HG03378 (cell line): ENCODE data around the gene CAMSAP3.
"Not testable (repeated sequence)": the region's sequence is repeated elsewhere in the genome, so short reads cannot be mapped to it uniquely, and the experiment has no call there.

Experiments
- ATAC-seq: cut with Tn5 transposase; IDR thresholded peaks from one replicate; pipeline ENCODE4 v1.9.1; 2021; ENCODE audit warnings: mild to moderate bottlenecking, moderate library complexity; ENCODE audit not compliant: unreplicated experiment

Gene CAMSAP3

DNA sequence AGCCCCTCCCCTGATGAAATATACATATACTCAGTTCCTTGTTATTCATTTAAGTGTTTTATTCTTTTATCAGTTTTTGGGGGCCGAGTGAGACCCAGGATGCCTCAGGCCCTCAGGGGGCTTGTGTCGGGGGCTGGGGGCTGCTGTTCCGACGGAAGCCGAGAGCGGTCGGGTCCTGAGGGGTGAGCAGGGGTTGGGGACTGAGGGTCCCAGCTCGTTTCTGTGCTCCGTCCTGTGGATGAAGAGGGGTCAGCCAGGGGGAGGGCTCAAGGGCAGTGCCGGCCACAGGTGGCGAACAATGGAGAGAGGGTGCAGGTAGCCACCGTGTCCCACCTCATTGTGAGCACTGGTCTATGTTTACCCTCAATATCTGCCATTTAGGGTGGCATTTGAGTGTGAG is 35.9 kb downstream of the CAMSAP3 start:
- no peak for ATAC-seq

DNA sequence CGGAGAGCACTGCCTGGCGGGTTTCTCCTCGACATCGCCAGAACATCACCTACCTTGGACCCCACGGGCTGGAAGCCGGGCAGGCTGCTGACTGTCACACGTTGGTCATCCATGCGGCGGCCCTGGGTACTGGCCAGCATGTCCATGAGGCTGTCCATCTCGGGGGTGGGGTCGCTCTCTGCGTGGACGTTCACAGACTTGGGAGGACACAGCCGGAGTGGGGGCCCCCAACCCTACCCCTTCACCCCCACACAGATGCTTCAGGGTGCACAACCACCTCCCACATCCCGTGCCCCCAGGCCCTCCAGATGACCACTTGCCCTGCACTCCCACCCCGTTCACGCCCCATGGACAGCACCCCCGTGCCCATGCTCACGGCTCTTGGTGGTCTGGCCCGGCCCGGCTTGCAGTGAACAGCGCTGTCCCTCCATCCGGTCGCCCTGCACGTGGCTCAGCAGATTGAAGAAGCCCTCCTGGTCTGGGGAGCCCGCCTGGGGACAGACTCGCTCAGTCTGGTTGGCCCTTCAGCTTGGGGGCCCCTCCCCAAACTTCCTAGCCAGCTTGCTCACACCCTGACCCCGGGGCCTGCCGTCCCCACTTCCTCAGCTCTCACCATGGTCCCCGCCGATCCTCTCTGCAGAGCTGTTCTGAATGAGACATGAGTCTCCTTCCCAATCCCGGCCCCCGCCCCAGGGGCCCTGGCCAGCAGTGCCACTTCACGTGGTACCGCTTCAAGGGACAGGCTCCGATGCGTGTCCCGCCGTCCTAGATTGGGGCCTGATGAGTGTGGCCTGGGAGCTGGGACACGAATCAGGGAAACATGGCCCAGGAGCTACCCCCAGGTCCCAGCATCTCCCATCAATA is 36.9 kb downstream of the CAMSAP3 start:
- ATAC-seq = no peak

DNA sequence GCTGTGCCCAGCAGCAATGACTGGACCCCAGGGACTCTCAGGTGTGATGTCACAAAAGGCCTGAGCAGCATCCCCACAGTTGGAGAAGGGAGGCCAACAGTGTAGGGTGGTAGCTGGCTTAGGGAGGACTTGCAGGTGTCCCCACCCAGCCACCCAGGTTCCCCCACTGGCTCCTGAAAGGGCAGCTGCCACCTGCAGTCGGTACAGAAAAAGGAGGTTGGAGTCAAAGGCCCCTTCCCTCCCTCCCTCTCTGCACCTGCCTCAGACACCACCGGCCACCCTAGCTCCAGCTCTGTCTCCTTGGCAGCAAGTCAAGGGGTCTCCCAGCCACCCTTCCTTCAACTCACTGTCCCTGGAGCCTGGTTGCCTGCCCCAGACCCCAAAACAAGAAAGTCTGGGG is 38.0 kb downstream of the CAMSAP3 start, which contains the start of gene PCP2:
TSS of gene PCP2 (minus strand) at position 22 of the 400 bp plus-strand sequence. CDS start 262 bp downstream, outside the sequence.
- no peak for ATAC-seq

DNA sequence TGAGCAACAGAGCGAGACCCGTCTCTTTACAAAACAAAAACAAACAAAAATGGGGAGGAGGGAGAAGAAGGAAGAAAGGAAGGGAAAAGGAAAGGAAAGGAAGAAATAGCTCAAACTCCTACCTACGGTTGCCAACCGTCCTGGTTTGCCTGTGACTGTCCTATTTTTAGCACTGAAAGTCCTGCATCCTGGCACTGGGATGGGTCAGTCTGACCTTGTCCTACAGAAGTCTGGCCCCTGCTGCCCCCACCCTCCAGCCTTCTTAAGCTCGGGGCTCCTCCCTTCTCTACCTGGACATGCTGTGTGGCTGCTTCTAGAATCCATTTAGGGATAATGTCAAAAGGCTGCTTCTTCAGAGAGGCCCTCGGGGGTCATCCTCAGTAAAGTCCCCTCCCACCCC is 40.0 kb downstream of the CAMSAP3 start:
- ATAC-seq = no peak

DNA sequence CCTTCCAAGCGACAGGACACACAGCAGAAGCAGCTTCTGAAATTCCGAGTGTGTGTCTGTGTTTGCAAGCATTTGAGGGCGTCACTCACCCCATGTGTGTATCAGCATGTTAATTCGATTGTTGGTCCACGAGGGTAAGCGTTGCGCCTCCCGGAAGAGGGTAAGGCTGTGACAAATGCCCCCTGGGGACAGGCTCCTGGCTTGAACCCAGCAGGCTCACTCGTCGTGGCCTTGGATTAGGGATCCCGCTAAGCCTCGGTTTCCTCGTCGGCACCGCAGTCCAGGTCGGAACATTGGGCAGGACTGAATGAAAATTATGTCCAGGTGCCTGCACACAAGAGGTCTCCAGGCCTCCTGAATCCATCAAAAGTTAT is 40.6 kb downstream of the CAMSAP3 start:
- ATAC-seq = no peak

DNA sequence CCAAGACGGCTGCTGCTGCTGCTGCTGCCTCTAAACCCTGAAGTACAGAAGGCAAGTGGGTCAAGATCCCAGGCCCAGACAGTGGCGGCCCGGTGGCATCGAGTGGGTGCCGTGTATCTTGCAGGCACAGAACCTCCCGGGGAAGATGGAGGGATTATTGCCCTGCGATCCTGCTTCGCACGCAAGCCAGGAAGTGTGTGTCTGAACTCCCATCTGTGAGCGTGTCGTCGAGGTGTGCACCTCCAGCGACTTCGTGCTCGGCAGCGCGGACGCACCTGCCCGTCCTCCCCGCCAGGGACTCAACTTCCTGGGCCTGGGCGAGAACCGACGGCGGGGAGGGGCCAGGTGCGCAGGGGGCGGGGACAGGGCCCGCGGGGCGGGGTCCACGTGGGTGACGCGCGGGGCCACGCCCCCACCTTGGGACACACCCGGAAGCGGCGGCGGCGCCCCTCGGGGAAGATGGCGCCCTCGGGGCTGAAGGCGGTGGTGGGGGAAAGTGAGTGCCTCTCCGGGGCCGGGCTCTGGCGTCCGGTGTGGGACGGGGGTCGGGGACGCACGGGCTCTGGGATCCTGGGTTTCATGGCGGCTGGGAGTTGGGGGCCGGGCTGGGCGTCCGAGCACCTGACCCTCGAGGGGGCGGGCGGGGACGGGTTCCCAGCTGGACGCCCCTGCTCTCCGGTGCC is 41.2 kb downstream of the CAMSAP3 start, which contains the start of gene STXBP2:
TSS of gene STXBP2 (plus strand) at position 420 of the 683 bp plus-strand sequence. CDS start at position 460, 40 bp downstream.
- no peak for ATAC-seq

DNA sequence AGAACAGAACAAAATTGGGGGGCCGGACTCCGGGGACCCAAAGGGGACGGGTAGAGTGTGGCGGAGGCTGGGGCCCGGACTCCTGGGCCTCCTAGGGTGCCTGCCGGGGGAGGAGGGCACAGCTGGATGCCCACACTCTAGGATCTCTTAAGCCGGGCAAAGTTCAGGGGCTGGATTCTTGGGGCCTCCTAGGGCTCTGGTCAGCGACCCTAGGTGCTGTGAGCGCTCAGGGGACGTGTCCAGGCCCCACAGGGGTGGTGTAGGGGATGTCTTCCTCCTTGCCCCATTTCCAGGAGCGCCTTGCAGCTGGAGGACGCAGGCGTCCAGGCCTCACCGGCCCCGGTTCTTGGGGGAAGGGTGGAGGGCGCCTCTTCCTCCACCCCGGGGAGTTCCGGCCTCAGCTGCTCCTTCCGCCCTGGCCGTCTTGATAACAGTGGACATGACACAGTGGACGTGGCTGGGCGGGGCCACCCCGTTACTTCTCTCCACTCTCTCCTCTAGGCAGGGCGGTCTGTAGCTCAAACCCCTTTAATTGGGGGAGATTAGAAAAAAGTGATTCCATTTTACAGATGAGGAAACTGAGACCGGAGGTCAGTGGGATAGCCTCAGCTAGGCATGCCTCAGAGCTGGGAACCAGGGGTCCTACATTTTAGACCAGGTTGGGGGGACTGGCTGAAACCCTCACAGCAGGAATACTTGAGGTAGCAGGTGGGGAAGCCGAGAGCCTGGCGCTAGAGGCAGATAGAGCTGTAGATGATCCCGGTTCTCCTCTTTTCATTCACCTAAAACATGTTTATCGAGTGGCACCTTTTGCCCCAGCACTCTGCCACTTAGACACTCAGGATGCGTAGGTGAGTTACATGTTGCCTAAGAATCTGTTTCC is 42.0 kb downstream of the CAMSAP3 start:
- no peak for ATAC-seq

DNA sequence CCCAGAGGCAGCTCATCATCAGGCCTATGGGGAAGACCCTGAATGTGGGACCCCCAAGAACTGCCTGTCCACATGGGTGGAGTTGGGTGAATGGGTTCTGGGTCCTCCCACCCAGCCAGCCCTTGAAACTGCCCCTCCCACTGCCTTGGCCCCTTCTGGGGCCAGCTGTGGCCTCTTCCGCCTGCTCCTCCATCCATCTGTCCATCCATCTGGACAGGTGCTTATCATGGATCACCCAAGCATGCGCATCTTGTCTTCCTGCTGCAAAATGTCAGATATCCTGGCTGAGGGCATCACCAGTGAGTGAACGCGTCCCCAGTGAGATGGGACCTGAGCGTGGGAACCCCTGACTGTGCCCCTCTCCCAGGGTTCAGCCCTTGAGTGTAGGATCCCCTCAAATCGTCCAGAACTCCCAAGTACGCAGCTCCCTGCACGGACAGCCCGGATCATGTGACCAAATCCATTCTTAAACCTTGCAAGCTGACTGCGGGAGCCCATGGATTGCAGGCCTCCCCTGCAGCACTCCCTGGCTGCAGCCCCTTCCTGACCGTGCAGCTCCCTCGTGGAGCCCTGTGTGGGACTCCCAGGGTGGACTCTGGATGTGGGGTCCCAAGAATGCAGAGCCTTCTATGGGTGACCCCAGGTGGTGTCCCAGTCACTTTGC is 43.3 kb downstream of the CAMSAP3 start:
- ATAC-seq = no peak

DNA sequence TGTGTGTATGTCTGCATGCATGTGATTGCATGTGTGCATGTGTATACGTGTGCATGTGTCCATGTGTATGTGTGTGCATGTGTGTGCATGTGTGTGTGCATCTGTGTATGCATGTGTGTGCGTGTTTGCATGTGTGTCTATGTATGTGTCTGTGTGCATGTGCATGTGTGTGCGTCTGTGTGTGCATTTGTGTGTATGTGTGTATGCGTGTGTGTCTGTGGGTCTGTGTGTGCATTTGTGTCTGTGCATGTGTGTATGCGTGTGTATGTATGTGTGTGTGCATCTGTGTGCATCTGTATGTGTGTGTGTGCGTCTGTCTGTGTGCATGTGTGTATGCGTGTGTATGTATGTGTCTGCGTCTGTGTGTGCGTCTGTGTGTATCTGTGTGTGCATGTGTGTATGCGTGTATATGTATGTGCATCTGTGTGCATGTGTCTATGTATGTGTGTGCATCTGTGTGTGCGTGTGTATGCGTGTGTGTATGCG is 44.2 kb downstream of the CAMSAP3 start:
- no peak for ATAC-seq

DNA sequence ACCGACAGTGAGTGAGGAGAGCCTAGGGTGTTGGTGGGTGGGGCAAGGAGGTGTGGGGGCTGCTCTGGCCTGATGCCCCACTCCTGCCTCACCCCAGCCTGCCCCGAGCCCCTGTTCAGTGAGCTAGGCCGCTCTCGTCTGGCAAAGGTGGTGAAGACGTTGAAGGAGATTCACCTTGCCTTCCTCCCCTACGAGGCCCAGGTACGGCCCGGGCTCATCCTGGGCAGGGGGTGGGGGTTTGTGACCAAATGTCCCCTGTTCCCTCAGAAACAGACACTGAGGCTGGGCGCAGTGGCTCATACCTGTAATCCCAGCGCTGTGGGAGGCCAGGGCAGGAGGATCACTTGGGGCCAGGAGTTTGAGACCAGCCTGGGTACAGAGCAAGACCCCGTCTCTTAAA is 45.1 kb downstream of the CAMSAP3 start:
- ATAC-seq = no peak

DNA sequence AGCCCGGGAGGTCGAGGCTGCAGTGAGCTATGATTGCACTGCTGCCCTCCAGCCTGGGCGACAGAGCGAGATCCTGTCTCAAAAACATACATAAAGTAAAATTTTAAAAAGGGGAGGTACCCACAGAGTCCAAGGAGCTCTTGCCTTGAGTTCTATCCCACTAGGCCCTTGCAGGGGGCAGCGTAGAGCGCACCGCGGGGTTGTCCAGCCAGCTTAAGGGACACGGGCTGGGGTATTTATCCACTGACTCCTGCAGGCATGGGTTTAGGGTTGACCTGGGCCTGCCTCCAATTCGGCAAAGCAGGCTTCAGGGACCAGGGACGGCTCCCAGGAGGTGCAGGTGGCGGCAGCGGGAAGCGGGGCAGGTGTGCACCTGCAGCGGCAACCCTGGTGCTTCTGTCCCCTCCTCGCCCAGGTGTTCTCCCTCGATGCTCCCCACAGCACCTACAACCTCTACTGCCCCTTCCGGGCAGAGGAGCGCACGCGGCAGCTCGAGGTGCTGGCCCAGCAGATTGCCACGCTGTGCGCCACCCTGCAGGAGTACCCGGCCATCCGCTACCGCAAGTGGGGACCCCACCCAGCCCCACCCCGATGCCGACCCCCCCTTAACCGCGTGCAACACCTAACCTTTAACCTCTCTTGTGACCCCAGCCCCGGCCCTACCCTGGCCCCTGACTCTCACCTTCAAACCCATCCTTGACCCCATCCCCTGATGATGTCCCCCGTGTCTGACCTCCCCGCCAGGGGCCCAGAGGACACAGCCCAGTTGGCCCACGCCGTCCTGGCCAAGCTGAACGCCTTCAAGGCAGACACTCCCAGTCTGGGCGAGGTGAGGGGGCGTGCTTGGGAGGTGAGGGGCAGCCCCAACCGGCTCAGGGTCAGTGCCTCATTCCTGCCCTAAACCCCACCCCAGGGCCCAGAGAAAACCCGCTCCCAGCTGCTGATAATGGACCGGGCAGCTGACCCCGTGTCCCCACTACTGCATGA is 45.9 kb downstream of the CAMSAP3 start:
- ATAC-seq = no peak

DNA sequence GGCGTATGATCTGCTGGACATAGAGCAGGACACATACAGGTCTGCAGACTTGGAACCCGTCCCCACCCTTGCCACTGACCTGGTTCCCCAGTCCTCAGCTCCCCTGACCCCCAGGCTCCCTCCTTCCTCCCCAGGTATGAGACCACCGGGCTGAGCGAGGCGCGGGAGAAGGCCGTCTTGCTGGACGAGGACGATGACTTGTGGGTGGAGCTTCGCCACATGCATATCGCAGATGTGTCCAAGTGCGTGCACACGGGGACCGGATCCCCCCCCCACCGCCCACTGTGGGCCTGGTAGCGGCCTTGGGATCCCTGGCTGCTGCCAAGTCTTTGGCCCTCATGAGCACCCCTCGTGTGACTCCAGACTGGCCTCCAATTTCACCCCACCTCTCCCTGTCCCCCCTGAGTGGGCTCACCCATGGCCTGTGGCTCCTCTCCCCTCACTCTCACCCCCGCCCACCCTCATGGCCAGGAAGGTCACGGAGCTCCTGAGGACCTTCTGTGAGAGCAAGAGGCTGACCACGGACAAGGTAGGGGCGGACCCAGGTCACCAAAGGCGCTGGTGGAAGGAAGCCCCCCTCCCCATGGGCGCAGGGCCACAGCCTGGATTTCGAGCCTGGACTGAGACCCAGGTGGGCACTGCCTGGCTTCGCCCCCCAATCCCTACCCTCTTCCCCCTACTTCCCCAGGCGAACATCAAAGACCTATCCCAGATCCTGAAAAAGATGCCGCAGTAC is 46.8 kb downstream of the CAMSAP3 start:
- ATAC-seq = no peak

DNA sequence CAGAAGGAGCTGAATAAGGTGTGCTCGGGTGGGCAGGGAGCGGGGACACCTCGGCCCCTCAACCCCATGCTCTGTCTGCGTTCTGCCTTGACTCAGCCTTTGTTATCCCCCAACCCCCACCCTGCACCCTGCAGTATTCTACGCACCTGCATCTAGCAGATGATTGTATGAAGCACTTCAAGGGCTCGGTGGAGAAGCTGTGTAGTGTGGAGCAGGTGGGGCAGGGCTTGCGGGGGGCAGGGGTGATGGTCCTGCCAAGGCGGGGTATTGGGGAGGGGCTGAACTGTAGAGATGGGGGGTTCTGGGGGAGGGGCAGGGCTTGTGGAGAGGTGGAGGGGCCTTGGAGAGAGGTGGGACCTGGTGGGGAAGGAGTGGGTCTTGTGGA is 47.4 kb downstream of the CAMSAP3 start:
- ATAC-seq = no peak

DNA sequence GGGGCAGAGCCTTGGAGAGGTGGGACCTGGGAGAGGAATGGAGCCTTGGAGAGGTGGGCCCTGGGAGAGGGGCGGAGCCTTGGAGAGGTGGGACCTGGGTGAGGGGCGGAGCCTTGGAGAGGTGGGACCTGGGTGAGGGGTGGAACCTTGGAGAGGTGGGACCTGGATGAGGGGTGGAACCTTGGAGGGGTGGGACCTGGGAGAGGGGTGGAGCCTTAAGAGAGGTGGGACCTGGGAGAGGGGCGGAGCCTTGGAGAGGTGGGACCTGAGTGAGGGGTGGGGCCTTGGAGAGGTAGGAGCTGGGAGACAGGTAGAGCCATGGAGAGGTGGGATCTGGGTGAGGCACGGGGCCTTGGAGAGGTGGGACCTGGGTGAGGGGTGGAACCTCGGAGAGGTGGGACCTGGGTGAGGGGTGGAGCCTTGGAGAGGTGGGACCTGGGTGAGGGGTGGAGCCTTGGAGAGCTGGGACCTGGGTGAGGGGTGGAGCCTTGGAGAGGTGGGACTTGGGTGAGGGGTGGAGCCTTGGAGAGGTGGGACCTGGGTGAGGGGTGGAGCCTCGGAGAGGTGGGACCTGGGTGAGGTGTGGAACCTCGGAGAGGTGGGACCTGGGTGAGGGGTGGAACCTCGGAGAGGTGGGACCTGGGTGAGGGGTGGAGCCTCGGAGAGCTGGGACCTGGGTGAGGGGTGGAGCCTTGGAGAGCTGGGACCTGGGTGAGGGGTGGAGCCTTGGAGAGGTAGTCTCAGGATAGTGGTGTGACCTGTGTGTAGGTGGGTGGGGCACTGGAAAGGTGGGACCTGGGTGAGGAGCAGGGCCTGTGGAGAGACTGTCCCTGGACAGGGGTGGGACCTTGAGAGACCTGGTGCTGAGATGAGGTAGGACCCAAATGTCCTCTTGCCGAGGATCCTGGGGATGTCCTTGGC is 48.2 kb downstream of the CAMSAP3 start:
- ATAC-seq = not testable (repeated sequence)

DNA sequence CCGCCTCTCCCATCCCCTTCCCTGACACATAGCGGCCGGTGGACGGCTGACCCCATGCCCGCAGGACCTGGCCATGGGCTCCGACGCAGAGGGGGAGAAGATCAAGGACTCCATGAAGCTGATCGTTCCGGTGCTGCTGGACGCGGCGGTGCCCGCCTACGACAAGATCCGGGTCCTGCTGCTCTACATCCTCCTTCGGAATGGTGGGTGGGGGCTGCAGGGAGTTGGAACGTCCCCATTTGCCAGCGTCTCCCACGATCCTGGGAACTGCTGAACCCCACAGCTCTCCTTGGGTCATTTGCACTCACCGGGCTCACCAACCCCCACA is 48.9 kb downstream of the CAMSAP3 start:
- ATAC-seq = no peak

DNA sequence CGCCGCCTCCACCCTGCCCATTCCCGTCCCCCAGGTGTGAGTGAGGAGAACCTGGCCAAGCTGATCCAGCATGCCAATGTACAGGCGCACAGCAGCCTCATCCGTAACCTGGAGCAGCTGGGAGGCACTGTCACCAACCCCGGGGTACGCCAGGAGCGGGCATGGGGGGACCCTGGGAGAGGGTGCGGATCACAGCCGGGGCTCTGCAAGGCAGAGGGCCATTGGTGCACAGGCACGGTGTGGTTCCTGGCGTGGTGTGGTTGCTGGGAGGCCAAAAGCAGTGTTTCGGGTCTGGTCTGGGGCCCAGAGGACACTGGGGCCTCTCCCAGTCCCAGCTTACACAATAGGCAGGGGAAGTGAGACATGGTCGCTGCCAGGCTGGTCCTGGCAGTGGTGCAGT is 49.5 kb downstream of the CAMSAP3 start:
- no peak for ATAC-seq

DNA sequence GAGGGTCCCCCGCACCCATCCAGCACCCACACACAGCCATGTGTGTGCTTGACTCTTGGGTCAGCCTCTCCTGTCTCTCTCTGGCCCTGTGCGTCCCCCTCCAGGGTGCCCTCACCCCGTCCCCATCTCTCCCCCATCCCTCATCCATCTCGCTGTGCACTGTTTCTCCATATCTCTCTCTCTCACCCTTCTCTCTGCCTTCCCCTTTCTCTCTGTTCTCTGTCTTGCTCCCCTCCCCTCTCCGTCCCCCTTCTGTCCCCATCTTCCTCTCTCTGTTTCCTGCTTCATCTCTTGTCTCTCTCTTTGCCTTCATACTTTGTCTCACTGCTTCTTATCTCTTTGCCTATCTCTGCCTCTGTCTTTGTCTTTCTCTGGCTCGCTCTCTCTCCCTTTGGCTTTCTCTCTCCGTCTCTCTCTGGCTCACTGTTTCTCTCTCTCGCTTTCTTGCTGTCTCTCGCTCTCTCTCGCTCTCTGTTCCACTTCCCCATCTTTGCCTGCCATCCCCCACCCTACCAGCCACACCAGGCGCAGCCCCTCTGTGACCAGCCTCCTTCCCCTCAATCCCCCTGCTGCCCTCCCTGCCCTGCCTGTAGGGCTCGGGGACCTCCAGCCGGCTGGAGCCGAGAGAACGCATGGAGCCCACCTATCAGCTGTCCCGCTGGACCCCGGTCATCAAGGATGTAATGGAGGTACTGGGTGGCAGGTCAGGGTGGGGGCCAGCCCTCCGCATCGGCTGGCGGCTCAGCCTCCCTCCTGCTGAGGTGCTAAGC is 50.2 kb downstream of the CAMSAP3 start:
- no peak for ATAC-seq
